ENCODE measurements around the gene CTNNA3.
"Not testable (repeated sequence)": the region's sequence is repeated elsewhere in the genome, so short reads cannot be mapped to it uniquely, and the experiment has no call there.

The CTNNA3 gene

GRCh38 chr10:66472156-66472555 lies 1223.8 kb downstream of the CTNNA3 start:
- no peak for DNase-seq

GRCh38 chr10:66467042-66467441 lies 1229.0 kb downstream of the CTNNA3 start:
- no peak for DNase-seq

- no peak for DNase-seq
These were observed 1229.4 kb downstream of the CTNNA3 start for GRCh38 chr10:66466622-66467021.

- no peak for DNase-seq
These were observed 1232.4 kb downstream of the CTNNA3 start for GRCh38 chr10:66463611-66464010.

GRCh38 chr10:66457629-66458028 lies 1238.4 kb downstream of the CTNNA3 start:
- DNase-seq: no peak

GRCh38 chr10:66455304-66455703 lies 1240.7 kb downstream of the CTNNA3 start:
- no peak for DNase-seq

GRCh38 chr10:66440568-66440967 lies 1255.4 kb downstream of the CTNNA3 start:
- DNase-seq: no peak

GRCh38 chr10:66414943-66415342 lies 1281.1 kb downstream of the CTNNA3 start:
- no peak for DNase-seq

- no peak for DNase-seq
These were observed 1290.4 kb downstream of the CTNNA3 start for GRCh38 chr10:66405566-66405965.

GRCh38 chr10:66398669-66399068 lies 1297.3 kb downstream of the CTNNA3 start:
- DNase-seq: no peak

GRCh38 chr10:66394342-66395063 lies 1301.5 kb downstream of the CTNNA3 start:
- DNase-seq: no peak

- no peak for DNase-seq
These were observed 1305.1 kb downstream of the CTNNA3 start for GRCh38 chr10:66390926-66391325.

- no peak for DNase-seq
These were observed 1315.0 kb downstream of the CTNNA3 start for GRCh38 chr10:66381045-66381444.

- DNase-seq: no peak
These were observed 1317.7 kb downstream of the CTNNA3 start for GRCh38 chr10:66378117-66378876.

- no peak for DNase-seq
These were observed 1327.8 kb downstream of the CTNNA3 start for GRCh38 chr10:66368146-66368545.

GRCh38 chr10:66366163-66366562 lies 1329.8 kb downstream of the CTNNA3 start:
- no peak for DNase-seq

- DNase-seq: no peak
These were observed 1330.3 kb downstream of the CTNNA3 start for GRCh38 chr10:66365686-66366085.

- no peak for DNase-seq
These were observed 1333.5 kb downstream of the CTNNA3 start for GRCh38 chr10:66362522-66362921.

- not testable (repeated sequence) for DNase-seq
These were observed 1342.2 kb downstream of the CTNNA3 start for GRCh38 chr10:66353822-66354221.

GRCh38 chr10:66353422-66353821 lies 1342.6 kb downstream of the CTNNA3 start:
- DNase-seq: no peak

- no peak for DNase-seq
These were observed 1345.2 kb downstream of the CTNNA3 start for GRCh38 chr10:66350622-66351399.

- DNase-seq: no peak
These were observed 1346.3 kb downstream of the CTNNA3 start for GRCh38 chr10:66349726-66350125.

GRCh38 chr10:66349076-66349475 lies 1346.9 kb downstream of the CTNNA3 start:
- DNase-seq: no peak

- no peak for DNase-seq
These were observed 1358.8 kb downstream of the CTNNA3 start for GRCh38 chr10:66337211-66337610.
